Measurements from ENCODE around the gene WWOX.

Gene WWOX

DNA sequence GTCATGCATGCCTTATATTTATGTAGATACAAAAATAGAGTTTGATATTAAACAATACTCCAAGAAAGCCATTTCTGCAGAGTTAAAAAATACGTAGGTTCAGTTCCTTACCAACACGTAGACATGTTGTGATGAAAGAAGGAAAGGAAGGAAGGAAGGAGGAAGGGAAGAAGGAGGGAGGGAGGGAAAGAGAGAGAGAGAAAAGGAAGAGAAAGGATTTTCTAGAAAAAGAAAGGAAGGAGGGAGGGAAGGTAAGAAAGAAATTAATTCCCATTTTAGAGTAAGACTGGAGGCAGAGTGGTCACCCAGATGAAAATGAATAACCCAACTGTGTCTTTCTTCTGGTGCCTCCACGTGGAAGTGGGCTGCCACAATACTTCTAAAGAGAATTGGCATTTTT lies 652.1 kb downstream of the WWOX start:
- TF ChIP-seq, protein P1, sequence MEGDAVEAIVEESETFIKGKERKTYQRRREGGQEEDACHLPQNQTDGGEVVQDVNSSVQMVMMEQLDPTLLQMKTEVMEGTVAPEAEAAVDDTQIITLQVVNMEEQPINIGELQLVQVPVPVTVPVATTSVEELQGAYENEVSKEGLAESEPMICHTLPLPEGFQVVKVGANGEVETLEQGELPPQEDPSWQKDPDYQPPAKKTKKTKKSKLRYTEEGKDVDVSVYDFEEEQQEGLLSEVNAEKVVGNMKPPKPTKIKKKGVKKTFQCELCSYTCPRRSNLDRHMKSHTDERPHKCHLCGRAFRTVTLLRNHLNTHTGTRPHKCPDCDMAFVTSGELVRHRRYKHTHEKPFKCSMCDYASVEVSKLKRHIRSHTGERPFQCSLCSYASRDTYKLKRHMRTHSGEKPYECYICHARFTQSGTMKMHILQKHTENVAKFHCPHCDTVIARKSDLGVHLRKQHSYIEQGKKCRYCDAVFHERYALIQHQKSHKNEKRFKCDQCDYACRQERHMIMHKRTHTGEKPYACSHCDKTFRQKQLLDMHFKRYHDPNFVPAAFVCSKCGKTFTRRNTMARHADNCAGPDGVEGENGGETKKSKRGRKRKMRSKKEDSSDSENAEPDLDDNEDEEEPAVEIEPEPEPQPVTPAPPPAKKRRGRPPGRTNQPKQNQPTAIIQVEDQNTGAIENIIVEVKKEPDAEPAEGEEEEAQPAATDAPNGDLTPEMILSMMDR (IDR thresholded peaks at IDR 0.05; ENCODE audit: low read depth, low read length) = no peak
- DNase-seq (ENCODE audit: low read depth in 2 of 2) = no peak
- no peak overlapping the region for H3K4me3 ChIP-seq (replicated peaks in 1 of 2; ENCODE audit: low read depth in 2 of 2, low read length in 2 of 2)

GRCh38 chr16:78754713-78755112 lies 655.3 kb downstream of the WWOX start:
- TF ChIP-seq, protein P1 (IDR thresholded peaks at IDR 0.05; ENCODE audit: low read depth, low read length) = no peak
- DNase-seq (ENCODE audit: low read depth in 2 of 2) = no peak
- no peak overlapping the region for H3K4me3 ChIP-seq (replicated peaks in 1 of 2; ENCODE audit: low read depth in 2 of 2, low read length in 2 of 2)

DNA sequence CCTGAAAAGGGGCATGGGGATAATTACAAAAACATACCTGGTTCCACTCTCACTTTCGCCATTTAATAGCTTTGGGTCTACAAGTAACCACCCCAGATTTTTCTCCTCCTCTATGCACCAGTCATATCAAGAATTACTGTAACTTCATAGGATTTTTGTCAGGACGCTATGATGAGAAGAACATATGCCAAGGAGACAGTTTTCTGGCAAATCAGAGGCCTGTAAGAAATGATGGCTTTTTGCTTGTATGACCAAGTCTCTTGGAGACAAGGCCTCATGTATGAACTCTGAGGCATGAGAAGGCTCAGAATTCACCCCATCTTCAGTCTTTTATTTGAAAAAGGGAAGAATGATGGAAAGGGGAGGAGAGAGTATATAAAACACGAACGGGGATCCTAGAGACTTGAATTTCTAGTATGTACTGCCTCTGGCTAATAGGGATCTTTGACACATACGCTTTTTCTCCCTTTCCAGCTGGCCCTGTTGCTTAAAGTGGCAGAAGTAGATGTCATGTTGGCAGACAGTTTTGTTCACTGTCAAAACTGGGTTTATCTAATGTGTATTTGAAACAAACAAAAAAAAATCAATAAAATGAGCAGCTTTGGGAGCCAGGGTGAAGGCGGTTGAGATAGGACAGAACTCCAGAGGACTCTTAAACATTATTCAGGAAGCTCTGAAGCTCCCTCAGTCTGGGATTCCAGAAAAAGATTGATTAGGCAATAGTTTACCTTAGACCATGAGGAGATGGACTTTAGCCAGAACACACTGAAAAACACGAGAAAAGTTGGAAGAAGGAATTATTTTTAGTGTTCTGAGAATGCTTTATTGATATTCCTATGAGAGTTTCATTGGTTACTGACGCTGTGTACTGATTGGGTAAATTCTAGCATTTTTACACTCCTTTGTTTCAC lies 656.6 kb downstream of the WWOX start:
- H3K4me3 ChIP-seq (replicated peaks in 1 of 2; ENCODE audit: low read depth in 2 of 2, low read length in 2 of 2) = no peak overlapping the region
- TF ChIP-seq, protein P1 (IDR thresholded peaks at IDR 0.05; ENCODE audit: low read depth, low read length) = no peak
- no peak for DNase-seq (ENCODE audit: low read depth in 2 of 2)

- DNase-seq (ENCODE audit: low read depth in 2 of 2) = no peak
- H3K4me3 ChIP-seq (replicated peaks in 1 of 2; ENCODE audit: low read depth in 2 of 2, low read length in 2 of 2) = no peak overlapping the region
- TF ChIP-seq, protein P1 (IDR thresholded peaks at IDR 0.05; ENCODE audit: low read depth, low read length) = no peak
These were observed 660.1 kb downstream of the WWOX start for GRCh38 chr16:78759596-78759995.

DNA sequence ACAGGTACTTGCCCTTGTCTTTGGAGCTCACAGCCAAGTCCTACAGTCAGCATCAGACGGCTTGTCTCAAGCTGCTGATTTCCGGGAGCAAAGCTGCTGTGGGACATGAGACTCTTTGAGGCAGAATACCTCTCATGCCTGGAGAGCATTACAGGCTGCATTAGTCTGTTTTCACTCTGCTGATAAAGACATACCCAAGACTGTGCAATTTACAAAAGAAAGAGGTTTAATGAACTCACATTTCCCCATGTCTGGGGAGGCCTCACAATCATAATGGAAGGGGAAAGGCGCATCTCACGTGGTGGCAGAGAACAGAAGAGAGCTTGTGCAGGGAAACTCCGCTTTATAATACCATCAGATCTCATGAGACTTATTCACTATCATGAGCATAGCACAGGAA lies 661.2 kb downstream of the WWOX start:
- no peak for DNase-seq (ENCODE audit: low read depth in 2 of 2)
- no peak overlapping the region for H3K4me3 ChIP-seq (replicated peaks in 1 of 2; ENCODE audit: low read depth in 2 of 2, low read length in 2 of 2)
- TF ChIP-seq, protein P1 (IDR thresholded peaks at IDR 0.05; ENCODE audit: low read depth, low read length) = no peak

GRCh38 chr16:78761427-78761826 lies 662.0 kb downstream of the WWOX start:
- no peak overlapping the region for H3K4me3 ChIP-seq (replicated peaks in 1 of 2; ENCODE audit: low read depth in 2 of 2, low read length in 2 of 2)
- TF ChIP-seq, protein P1 (IDR thresholded peaks at IDR 0.05; ENCODE audit: low read depth, low read length) = no peak
- DNase-seq (ENCODE audit: low read depth in 2 of 2) = no peak
